ENCODE results near the gene SLC35F1. TPM values are rescaled to one million over a fixed set of nuclear protein-coding genes. Genes with fewer than 3 reads are reported as not detected.

SLC35F1 gene
- total RNA-seq, 1 experiment from 2014 or later: 10.1 TPM

DNA sequence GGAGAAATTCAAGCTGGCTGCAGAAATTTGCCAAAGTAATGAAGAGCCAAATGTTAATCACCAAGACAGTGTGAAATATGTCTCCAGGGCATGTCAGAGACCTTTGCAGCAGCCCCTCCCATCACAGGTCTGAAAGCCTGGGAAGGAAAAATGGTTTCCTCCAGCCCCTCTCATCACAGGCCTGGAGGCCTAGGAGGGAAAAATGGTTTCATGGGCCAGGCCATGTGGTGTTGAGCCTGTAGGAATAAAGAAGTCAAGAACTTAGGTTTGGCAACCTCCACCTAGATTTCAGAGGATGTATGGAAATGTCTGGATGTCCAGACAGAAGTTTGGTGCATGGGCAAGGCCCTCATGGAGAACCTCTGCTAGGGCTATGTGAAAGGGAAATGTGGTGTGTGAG, 185.0 kb downstream of the SLC35F1 start:
- DNase-seq: no peak
- Histone ChIP-seq H3K4me3 (ENCODE audit: insufficient read depth, low read depth, low read length) (no peak overlapping the region), H3K36me3 (replicated peaks; ENCODE audit: control insufficient read depth, insufficient read depth, low read length) (no peaks in the 10 kb centered on the region), H3K27me3 (ENCODE audit: control insufficient read depth, insufficient read depth, low read length) (no peaks in the 10 kb centered on the region)

- Histone ChIP-seq H3K27me3 (ENCODE audit: control insufficient read depth, insufficient read depth, low read length) (no peaks in the 10 kb centered on the region), H3K36me3 (replicated peaks; ENCODE audit: control insufficient read depth, insufficient read depth, low read length) (no peaks in the 10 kb centered on the region), H3K4me3 (ENCODE audit: insufficient read depth, low read depth, low read length) (no peak overlapping the region)
- no peak for DNase-seq
Measured at GRCh38 chr6:118097576-118097975, 190.5 kb downstream of the SLC35F1 start.

GRCh38 chr6:118100717-118101116, 193.7 kb downstream of the SLC35F1 start:
- Histone ChIP-seq H3K4me3 (ENCODE audit: insufficient read depth, low read depth, low read length) (no peak overlapping the region), H3K27me3 (ENCODE audit: control insufficient read depth, insufficient read depth, low read length) (no peaks in the 10 kb centered on the region), H3K36me3 (replicated peaks; ENCODE audit: control insufficient read depth, insufficient read depth, low read length) (no peaks in the 10 kb centered on the region)
- DNase-seq: no peak

- no peaks in the 10 kb centered on the region for H3K36me3 ChIP-seq (replicated peaks; ENCODE audit: control insufficient read depth, insufficient read depth, low read length)
- DNase-seq: no peak
- H3K27me3 ChIP-seq (ENCODE audit: control insufficient read depth, insufficient read depth, low read length): no peaks in the 10 kb centered on the region
- no peak overlapping the region for H3K4me3 ChIP-seq (ENCODE audit: insufficient read depth, low read depth, low read length)
Measured at GRCh38 chr6:118101220-118101619, 194.2 kb downstream of the SLC35F1 start.

GRCh38 chr6:118101831-118102345, 194.8 kb downstream of the SLC35F1 start:
- H3K36me3 ChIP-seq (replicated peaks; ENCODE audit: control insufficient read depth, insufficient read depth, low read length): no peaks in the 10 kb centered on the region
- H3K27me3 ChIP-seq (ENCODE audit: control insufficient read depth, insufficient read depth, low read length): no peaks in the 10 kb centered on the region
- H3K4me3 ChIP-seq (ENCODE audit: insufficient read depth, low read depth, low read length): no peak overlapping the region
- no peak for DNase-seq

GRCh38 chr6:118102401-118102800, 195.3 kb downstream of the SLC35F1 start:
- Histone ChIP-seq H3K36me3 (replicated peaks; ENCODE audit: control insufficient read depth, insufficient read depth, low read length) (no peaks in the 10 kb centered on the region), H3K27me3 (ENCODE audit: control insufficient read depth, insufficient read depth, low read length) (no peaks in the 10 kb centered on the region), H3K4me3 (ENCODE audit: insufficient read depth, low read depth, low read length) (no peak overlapping the region)
- no peak for DNase-seq

GRCh38 chr6:118103381-118104146, 196.5 kb downstream of the SLC35F1 start:
- no peak overlapping the region for H3K4me3 ChIP-seq (ENCODE audit: insufficient read depth, low read depth, low read length)
- no peaks in the 10 kb centered on the region for H3K36me3 ChIP-seq (replicated peaks; ENCODE audit: control insufficient read depth, insufficient read depth, low read length)
- no peak for DNase-seq
- H3K27me3 ChIP-seq (ENCODE audit: control insufficient read depth, insufficient read depth, low read length): no peaks in the 10 kb centered on the region

DNA sequence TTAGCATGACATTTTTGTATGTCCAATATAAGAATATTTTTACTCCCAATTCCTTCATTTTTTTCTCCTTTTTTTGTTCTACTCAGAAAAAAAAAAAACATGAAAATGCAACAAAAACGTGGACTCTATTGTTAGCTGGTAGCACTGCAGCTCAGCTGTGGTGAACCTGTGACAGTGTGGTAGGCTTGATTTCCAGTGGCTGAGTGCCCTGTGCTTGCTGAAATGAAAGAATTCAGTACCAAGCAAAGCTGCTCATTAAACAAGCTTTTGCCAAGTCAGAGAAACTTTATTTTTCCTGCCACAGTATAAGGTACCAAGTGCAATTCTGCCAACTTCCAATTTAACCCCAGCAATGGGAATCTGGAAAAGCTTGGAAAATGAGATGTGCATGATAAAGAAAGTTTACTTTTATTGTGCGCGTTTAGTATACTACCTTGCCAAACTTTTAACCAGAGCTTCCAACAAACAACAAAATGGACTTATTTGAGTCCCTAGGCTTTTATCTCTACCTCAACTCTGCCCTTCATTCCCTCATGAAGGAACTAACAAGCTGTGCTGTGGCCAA, 215.2 kb downstream of the SLC35F1 start:
- no peaks in the 10 kb centered on the region for H3K36me3 ChIP-seq (replicated peaks; ENCODE audit: control insufficient read depth, insufficient read depth, low read length)
- no peak for DNase-seq
- no peak overlapping the region for H3K4me3 ChIP-seq (ENCODE audit: insufficient read depth, low read depth, low read length)
- no peaks in the 10 kb centered on the region for H3K27me3 ChIP-seq (ENCODE audit: control insufficient read depth, insufficient read depth, low read length)

- no peak for DNase-seq
- Histone ChIP-seq H3K27me3 (ENCODE audit: control insufficient read depth, insufficient read depth, low read length) (no peaks in the 10 kb centered on the region), H3K36me3 (replicated peaks; ENCODE audit: control insufficient read depth, insufficient read depth, low read length) (no peaks in the 10 kb centered on the region), H3K4me3 (ENCODE audit: insufficient read depth, low read depth, low read length) (no peak overlapping the region)
Measured at GRCh38 chr6:118122801-118123200, 215.7 kb downstream of the SLC35F1 start.

- Histone ChIP-seq H3K27me3 (ENCODE audit: control insufficient read depth, insufficient read depth, low read length) (no peaks in the 10 kb centered on the region), H3K4me3 (ENCODE audit: insufficient read depth, low read depth, low read length) (no peak overlapping the region), H3K36me3 (replicated peaks; ENCODE audit: control insufficient read depth, insufficient read depth, low read length) (no peaks in the 10 kb centered on the region)
- DNase-seq: no peak
Measured at GRCh38 chr6:118123503-118124037, 216.5 kb downstream of the SLC35F1 start.

GRCh38 chr6:118124851-118125250, 217.8 kb downstream of the SLC35F1 start:
- no peak for DNase-seq
- Histone ChIP-seq H3K4me3 (ENCODE audit: insufficient read depth, low read depth, low read length) (no peak overlapping the region), H3K27me3 (ENCODE audit: control insufficient read depth, insufficient read depth, low read length) (no peaks in the 10 kb centered on the region), H3K36me3 (replicated peaks; ENCODE audit: control insufficient read depth, insufficient read depth, low read length) (no peaks in the 10 kb centered on the region)

DNA sequence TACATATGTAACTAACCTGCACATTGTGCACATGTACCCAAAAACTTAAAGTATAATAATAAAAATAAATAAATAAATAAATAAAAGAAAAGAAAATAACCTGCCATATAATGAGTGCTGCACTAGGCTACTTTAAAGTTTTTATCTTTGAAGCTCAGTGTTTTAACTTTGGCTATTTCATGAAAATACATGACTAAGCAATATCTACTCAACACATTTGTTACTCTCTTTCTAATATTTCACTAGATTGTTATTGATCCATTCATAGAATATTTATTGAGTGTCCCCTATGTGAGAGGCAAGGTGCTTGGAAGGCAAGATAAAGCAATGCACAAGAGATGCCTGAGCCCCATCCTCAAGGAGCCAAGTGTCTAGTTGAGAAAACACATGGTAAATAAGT, 221.7 kb downstream of the SLC35F1 start:
- Histone ChIP-seq H3K36me3 (replicated peaks; ENCODE audit: control insufficient read depth, insufficient read depth, low read length) (no peaks in the 10 kb centered on the region), H3K27me3 (ENCODE audit: control insufficient read depth, insufficient read depth, low read length) (no peaks in the 10 kb centered on the region), H3K4me3 (ENCODE audit: insufficient read depth, low read depth, low read length) (no peak overlapping the region)
- DNase-seq: no peak

DNA sequence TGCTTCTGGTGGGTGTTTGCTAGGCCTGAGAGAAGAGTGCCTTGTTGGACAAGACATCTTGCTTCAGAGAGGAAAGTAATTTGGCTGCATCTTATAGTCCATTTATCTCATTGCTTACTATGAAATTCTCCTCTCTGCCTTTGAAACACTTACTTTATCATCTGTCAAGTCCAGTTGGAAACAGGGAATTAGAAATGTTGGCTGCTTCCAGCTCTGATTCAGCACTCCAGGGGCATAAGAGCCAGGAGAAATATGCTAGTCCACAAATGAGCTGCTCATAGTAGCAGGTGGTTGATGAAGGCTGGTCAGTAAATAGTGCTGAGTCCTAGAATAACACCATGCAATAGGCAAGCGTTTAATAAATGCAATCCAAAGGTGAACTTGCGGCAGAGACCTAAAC, 227.1 kb downstream of the SLC35F1 start:
- DNase-seq: no peak
- H3K36me3 ChIP-seq (replicated peaks; ENCODE audit: control insufficient read depth, insufficient read depth, low read length): no peaks in the 10 kb centered on the region
- no peak overlapping the region for H3K4me3 ChIP-seq (ENCODE audit: insufficient read depth, low read depth, low read length)
- H3K27me3 ChIP-seq (ENCODE audit: control insufficient read depth, insufficient read depth, low read length): no peaks in the 10 kb centered on the region

DNA sequence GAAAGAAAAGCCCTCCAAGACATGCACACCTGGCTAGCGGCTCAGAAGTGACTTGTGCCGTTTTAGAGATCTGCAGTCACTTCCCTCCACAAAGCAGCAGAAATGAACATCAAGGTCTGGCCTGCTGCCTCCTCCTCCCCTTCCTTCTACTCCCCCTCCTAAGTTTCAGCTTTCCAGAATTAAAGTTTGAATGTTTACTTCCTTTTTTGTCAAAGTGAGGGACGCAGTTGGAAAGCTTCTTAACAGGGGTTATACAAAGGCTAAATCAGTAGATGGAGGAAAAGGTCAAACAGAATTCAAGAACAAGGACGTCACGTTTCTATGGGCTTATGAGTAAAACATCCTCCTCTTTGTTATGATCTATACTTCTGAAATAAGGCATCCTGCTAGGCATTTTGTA, 227.7 kb downstream of the SLC35F1 start:
- Histone ChIP-seq H3K36me3 (replicated peaks; ENCODE audit: control insufficient read depth, insufficient read depth, low read length) (no peaks in the 10 kb centered on the region), H3K27me3 (ENCODE audit: control insufficient read depth, insufficient read depth, low read length) (no peaks in the 10 kb centered on the region), H3K4me3 (ENCODE audit: insufficient read depth, low read depth, low read length) (no peak overlapping the region)
- no peak for DNase-seq

GRCh38 chr6:118135371-118135770, 228.3 kb downstream of the SLC35F1 start:
- Histone ChIP-seq H3K36me3 (replicated peaks; ENCODE audit: control insufficient read depth, insufficient read depth, low read length) (no peaks in the 10 kb centered on the region), H3K27me3 (ENCODE audit: control insufficient read depth, insufficient read depth, low read length) (no peaks in the 10 kb centered on the region), H3K4me3 (ENCODE audit: insufficient read depth, low read depth, low read length) (no peak overlapping the region)
- no peak for DNase-seq
